HCT116 (cell line): ENCODE data around the gene RUNX1. TPM values are rescaled to one million over a fixed set of nuclear protein-coding genes. Genes with fewer than 3 reads are reported as not detected.

ENCODE experiments used
- ATAC-seq: fragments of 200-7000 bp; cut with Tn5 transposase; 2 replicates; pipeline ENCODE4 v1.9.1; 2020; ENCODE audit warnings: mild to moderate bottlenecking, moderate library complexity
- BruUV-seq: library from RNA; stranded (reverse); fragments of 400-500 nt; replicated peaks from 2 replicates; lab custom pipeline; 2021; lab: Mats Ljungman, UMichigan
- CTCF ChIA-PET: fragments of 300-600 bp; sonication (Branson Sonifier 250); formaldehyde crosslinking; loops from one replicate; lab custom pipeline; 2021; ENCODE audit warnings: antibody characterized with exemption; lab: Charles Lee
- POLR2A ChIA-PET: fragments of 300-600, 350-600 bp; sonication (Branson Sonifier 250); formaldehyde crosslinking; loops from one replicate; lab custom pipeline; 2021; ENCODE audit warnings: antibody characterized with exemption; lab: Charles Lee
- RAD21 ChIA-PET, 2 experiments: fragments of 300-600 bp; sonication (Branson Sonifier 250); formaldehyde crosslinking; loops; one replicate each; lab custom pipeline; 2023; ENCODE audit warnings: low total read pairs in 2 of 2; ENCODE audit not compliant: uncharacterized antibody in 2 of 2, unreplicated experiment in 2 of 2, low non-redundant PET in 1 of 2; lab: Charles Lee
- DNase-seq: peaks from one replicate; pipeline ENCODE4 v3.0.0-alpha.2; 2010; ENCODE audit warnings: low read depth, low spot score
- H2AFZ ChIP-seq: fragments of 200-600 bp; shearing (Covaris generic), sonication (generic); 2 replicates; pipeline ENCODE4 v1.6.1; 2017; ENCODE audit warnings: low read depth, mixed run types, mixed read lengths, antibody characterized with exemption, low read length; ENCODE audit not compliant: poor library complexity, severe bottlenecking
- H3K27ac ChIP-seq: 2 replicates; pipeline ENCODE4 v1.5.1; 2012; ENCODE audit warnings: low read depth, low read length
- H3K27me3 ChIP-seq: fragments of 200-600 bp; sonication (generic); 2 replicates; pipeline ENCODE4 v1.6.1; 2016; ENCODE audit warnings: mixed run types, low read length, mixed read lengths; ENCODE audit not compliant: insufficient read depth
- H3K36me3 ChIP-seq, 2 experiments: fragments of 200-500 bp in 1 of 2; fragments of 200-600 bp in 1 of 2; sonication (Bioruptor generic) in 1 of 2; sonication (generic) in 1 of 2; 2 replicates each; pipeline versions ENCODE4 v1.5.1 to v1.6.1; 2014 to 2016; ENCODE audit warnings: low read length in 2 of 2, inconsistent platforms in 1 of 2, mixed read lengths in 1 of 2, mixed run types in 1 of 2; ENCODE audit not compliant: insufficient read depth in 2 of 2, control insufficient read depth in 1 of 2
- H3K4me1 ChIP-seq, 2 experiments: fragments of 200-600 bp in 1 of 2; sonication (generic) in 1 of 2; 2 replicates each; pipeline versions ENCODE4 v1.5.1 to v1.6.1; 2012 to 2017; ENCODE audit warnings: low read length in 2 of 2, inconsistent platforms in 1 of 2, mild to moderate bottlenecking in 1 of 2, mixed read lengths in 1 of 2, mixed run types in 1 of 2, moderate library complexity in 1 of 2; ENCODE audit not compliant: insufficient read depth in 2 of 2, control insufficient read depth in 1 of 2
- H3K4me2 ChIP-seq: fragments of 200-600 bp; sonication (generic); 2 replicates; pipeline ENCODE4 v1.6.1; 2017; ENCODE audit warnings: mixed run types, low read length, mixed read lengths
- H3K4me3 ChIP-seq, 2 experiments: fragments of 200-600 bp in 1 of 2; sonication (generic) in 1 of 2; replicated peaks in 1 of 2; 2 replicates each; pipeline ENCODE4 v1.5.1; 2011 to 2016; ENCODE audit warnings: low read length in 2 of 2, control low read depth in 1 of 2, low read depth in 1 of 2, mild to moderate bottlenecking in 1 of 2, mixed read lengths in 1 of 2, mixed run types in 1 of 2
- H3K79me2 ChIP-seq: fragments of 200-600 bp; sonication (generic); 2 replicates; pipeline ENCODE4 v1.6.1; 2017; ENCODE audit warnings: mild to moderate bottlenecking, mixed run types, low read length, moderate library complexity, mixed read lengths; ENCODE audit not compliant: insufficient read depth
- H3K9ac ChIP-seq: fragments of 200-600 bp; sonication (generic); 2 replicates; pipeline ENCODE4 v1.6.1; 2016; ENCODE audit warnings: low read length, mixed read lengths
- H3K9me2 ChIP-seq: fragments of 200-600 bp; sonication (generic), shearing (Covaris generic); 2 replicates; pipeline ENCODE4 v1.6.1; 2017; ENCODE audit warnings: mixed run types, mild to moderate bottlenecking, moderate library complexity; ENCODE audit not compliant: insufficient read depth
- H3K9me3 ChIP-seq, 2 experiments: fragments of 200-500 bp in 1 of 2; fragments of 200-600 bp in 1 of 2; sonication (Bioruptor generic) in 1 of 2; sonication (generic) in 1 of 2; 2 replicates each; pipeline ENCODE4 v1.6.1; 2014 to 2017; ENCODE audit warnings: low read length in 2 of 2, mixed read lengths in 2 of 2, inconsistent platforms in 1 of 2, low read depth in 1 of 2, mild to moderate bottlenecking in 1 of 2, mixed run types in 1 of 2, moderate library complexity in 1 of 2; ENCODE audit not compliant: control insufficient read depth in 1 of 2, insufficient read depth in 1 of 2
- H4K20me1 ChIP-seq: fragments of 200-600 bp; sonication (generic), shearing (Covaris generic); 2 replicates; pipeline ENCODE4 v1.6.1; 2017; ENCODE audit warnings: mixed run types, mild to moderate bottlenecking, moderate library complexity; ENCODE audit not compliant: insufficient read depth
- CTCF ChIP-seq, 3 experiments: fragments of 200-600 bp in 1 of 3; sonication (generic) in 1 of 3; IDR thresholded peaks in 2 of 3; conservative IDR thresholded peaks in 1 of 3; 2 replicates each; pipeline ENCODE4 v1.5.1; 2012 to 2017; ENCODE audit warnings: low read depth in 2 of 3, low read length in 2 of 3, antibody characterized with exemption in 1 of 3, borderline replicate concordance in 1 of 3, control low read depth in 1 of 3, mild to moderate bottlenecking in 1 of 3, mixed read lengths in 1 of 3, mixed run types in 1 of 3, moderate library complexity in 1 of 3; ENCODE audit not compliant: insufficient read depth in 1 of 3
- ELF1 ChIP-seq: IDR thresholded peaks from 2 replicates; pipeline ENCODE4 v1.6.1; 2012; ENCODE audit warnings: low read depth, borderline replicate concordance
- EZH2phosphoT487 ChIP-seq: fragments of 200-600 bp; IDR thresholded peaks from 2 replicates; pipeline ENCODE4 v1.6.1; 2018; ENCODE audit warnings: antibody characterized with exemption, borderline replicate concordance
- JUND ChIP-seq: IDR thresholded peaks from 2 replicates; pipeline ENCODE4 v1.6.1; 2012
- SP1 ChIP-seq: IDR thresholded peaks from 2 replicates; pipeline ENCODE4 v1.6.1; 2012; ENCODE audit warnings: low read depth
- TCF7L2 ChIP-seq: IDR thresholded peaks from 2 replicates; pipeline ENCODE4 v1.7.0; 2011; ENCODE audit warnings: borderline replicate concordance, inconsistent platforms; ENCODE audit not compliant: insufficient read depth, insufficient read length; ENCODE audit errors: extremely low read depth
- YY1 ChIP-seq: IDR thresholded peaks from 2 replicates; pipeline ENCODE4 v1.6.1; 2011; ENCODE audit warnings: low read length, low read depth, moderate library complexity, mild to moderate bottlenecking; ENCODE audit not compliant: insufficient replicate concordance; ENCODE audit errors: extremely low read depth
- ZFX ChIP-seq: fragments of 450-650 bp; IDR thresholded peaks from 2 replicates; pipeline ENCODE4 v1.6.1; 2017
- ZNF274 ChIP-seq: fragments of 200-500 bp; sonication (Bioruptor generic); IDR thresholded peaks from 2 replicates; pipeline ENCODE4 v1.6.1; 2014; ENCODE audit warnings: mild to moderate bottlenecking, low read depth, low read length, inconsistent platforms
- intact Hi-C: fragments of 100-400 bp; cut with micrococcal nuclease; formaldehyde crosslinking; loops from 2 replicates; pipeline ENCODE4 v1.10.0; 2022
- total RNA-seq: library from RNA; stranded (reverse); gene quantifications from one replicate; pipeline ENCODE4 v1.2.1, GENCODE V29; 2021; ENCODE audit not compliant: unreplicated experiment

Gene RUNX1
- total RNA-seq, 1 experiment from 2014 or later = 33.5 TPM

DNA sequence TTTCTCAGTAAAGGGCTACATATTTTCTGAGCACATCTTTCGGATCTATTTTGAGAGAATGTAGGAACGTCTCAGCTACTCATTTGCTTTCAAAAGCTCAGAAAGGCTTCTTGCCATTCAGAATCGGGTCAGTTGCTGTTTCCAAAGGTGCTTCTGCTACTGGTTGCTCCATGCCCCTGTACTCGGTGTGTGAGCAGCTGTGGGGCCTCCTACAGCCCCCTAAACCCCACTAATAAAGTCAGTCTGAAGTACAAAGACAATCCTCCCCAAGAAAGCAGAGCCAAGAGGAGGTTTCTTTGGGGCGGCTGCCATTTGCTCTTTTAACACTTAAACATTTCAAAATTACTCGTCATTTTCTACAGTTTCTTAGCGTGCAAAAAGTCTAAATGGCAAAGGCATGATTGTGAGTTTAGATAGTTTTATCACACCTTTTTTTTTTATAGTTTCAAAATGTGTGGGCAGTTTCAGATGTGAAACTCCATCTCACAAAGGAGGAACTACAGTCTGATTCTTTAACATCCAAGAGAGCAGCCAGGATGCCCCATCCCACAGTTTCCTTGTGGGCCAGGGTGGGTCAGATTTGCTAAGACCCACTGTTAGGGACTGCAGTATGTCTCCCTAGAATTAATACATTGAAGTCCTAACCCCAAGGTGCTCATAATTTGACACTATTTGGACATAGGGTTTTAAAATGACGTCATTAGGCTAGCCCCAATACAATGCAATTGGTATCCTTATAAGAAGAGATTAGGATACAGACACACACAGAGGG is 4.1 kb downstream of the RUNX1 start:
- RAD21 ChIA-PET = no interaction called here
- Histone ChIP-seq H2AFZ (no peak overlapping the region), H3K36me3 (no peaks in the 10 kb centered on the region), H3K9ac (no peak overlapping the region), H3K9me2 (no peaks in the 10 kb centered on the region), H3K9me3 (no peaks in the 10 kb centered on the region), H3K4me3 (no peak overlapping the region), H3K4me2 (no peak overlapping the region), H3K27ac (no peak overlapping the region), H4K20me1 (no peaks in the 10 kb centered on the region), H3K27me3 (no peaks in the 10 kb centered on the region)
- CTCF ChIA-PET = no interaction called here
- no peak for ATAC-seq
- BruUV-seq = no TSS peak
- DNase-seq = no peak
- intact Hi-C loops = loop anchor here (5.0 kb wide), 1 partner anchor 298 kb away; no protein-coding TSS in a partner anchor
- no peak for TF ChIP-seq CTCF (IDR thresholded peaks at IDR 0.05 in 2 of 3, conservative IDR thresholded peaks at IDR 0.05 in 1 of 3; ENCODE audit: borderline replicate concordance in 1 of 3, insufficient read depth in 1 of 3, low read depth in 2 of 3, low read length in 2 of 3)
- TF ChIP-seq, all 23 proteins: peak for 0
- peaks cover 16 to 26% of the 10 kb centered on the region in 2 experiments for H3K4me1 ChIP-seq
- POLR2A ChIA-PET = no interaction called here
- H3K79me2 ChIP-seq = no peaks in the 10 kb centered on the region

DNA sequence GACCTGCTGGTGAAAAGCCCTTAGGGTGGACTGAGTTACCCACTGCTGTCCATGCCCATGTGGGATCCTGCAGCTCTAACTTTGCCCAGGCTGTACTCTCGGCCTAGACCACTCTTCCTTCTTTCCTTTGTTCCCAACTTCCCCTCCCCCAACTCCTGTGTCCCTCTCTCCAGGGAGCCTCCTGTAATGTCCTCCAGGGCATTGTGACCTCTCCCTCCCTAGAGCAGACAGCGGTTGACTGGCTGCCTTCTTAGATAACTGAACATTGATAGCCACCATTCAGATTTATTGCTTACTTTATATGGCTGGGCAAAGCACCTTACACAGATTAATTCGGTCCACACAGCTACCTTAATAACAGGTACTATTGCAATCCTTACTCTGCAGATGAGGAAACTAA is 5.0 kb downstream of the RUNX1 start:
- intact Hi-C loops = no loop called here
- Histone ChIP-seq H3K79me2 (no peaks in the 10 kb centered on the region), H3K9me3 (no peaks in the 10 kb centered on the region), H2AFZ (no peak overlapping the region), H3K9me2 (no peaks in the 10 kb centered on the region), H3K9ac (no peak overlapping the region), H3K36me3 (no peaks in the 10 kb centered on the region), H3K4me3 (no peak overlapping the region), H4K20me1 (no peaks in the 10 kb centered on the region), H3K27me3 (no peaks in the 10 kb centered on the region), H3K4me2 (no peak overlapping the region), H3K4me1 (peaks cover 16 to 26% of the 10 kb centered on the region in 2 experiments), H3K27ac (no peak overlapping the region)
- no peak for DNase-seq
- POLR2A ChIA-PET = no interaction called here
- BruUV-seq = no TSS peak
- ATAC-seq = no peak
- RAD21 ChIA-PET = no interaction called here
- TF ChIP-seq ZNF274 (no peak), YY1 (no peak), EZH2phosphoT487 (no peak), ZFX (no peak), TCF7L2 (no peak), ELF1 (no peak), SP1 (no peak), JUND (no peak)
- CTCF ChIA-PET = no interaction called here
